Tibial nerve (tissue), 4 donors: ENCODE data around the gene ACTR1A.

Experiments used
- CTCF ChIP-seq, 5 experiments: fragments of 200-600 bp in 3 of 5; fragments of 450-650 bp in 2 of 5; sonication (generic) in 3 of 5; IDR thresholded peaks; one replicate each; pipeline ENCODE4 v1.5.1; 2016 to 2019; ENCODE audit warnings: antibody characterized with exemption in 5 of 5, mild to moderate bottlenecking in 3 of 5, moderate library complexity in 2 of 5
- EP300 ChIP-seq, 2 donors: sonication (generic); formaldehyde crosslinking; IDR thresholded peaks; one replicate each; pipeline ENCODE4 v1.6.1; 2017; ENCODE audit warnings: antibody characterized with exemption in 2 of 2, mild to moderate bottlenecking in 1 of 2
- POLR2A ChIP-seq, 2 donors: fragments of 450-650 bp; IDR thresholded peaks; one replicate each; pipeline ENCODE4 v1.6.1; 2017; ENCODE audit warnings: antibody characterized with exemption in 2 of 2, mild to moderate bottlenecking in 2 of 2, moderate library complexity in 2 of 2

- no peak for TF ChIP-seq POLR2A (IDR thresholded peaks at IDR 0.05)
- TF ChIP-seq CTCF (IDR thresholded peaks at IDR 0.05), result no peak
- peak in 1 of 2 donors; percentile 15 for TF ChIP-seq EP300 (IDR thresholded peaks at IDR 0.05)
Observed at GRCh38 chr10:102504976-102505300, 2.4 kb upstream of the ACTR1A start.
